ENCODE data around the gene ZNF799.
"Not testable (repeated sequence)": the region's sequence is repeated elsewhere in the genome, so short reads cannot be mapped to it uniquely, and the experiment has no call there.

ZNF799 gene

DNA sequence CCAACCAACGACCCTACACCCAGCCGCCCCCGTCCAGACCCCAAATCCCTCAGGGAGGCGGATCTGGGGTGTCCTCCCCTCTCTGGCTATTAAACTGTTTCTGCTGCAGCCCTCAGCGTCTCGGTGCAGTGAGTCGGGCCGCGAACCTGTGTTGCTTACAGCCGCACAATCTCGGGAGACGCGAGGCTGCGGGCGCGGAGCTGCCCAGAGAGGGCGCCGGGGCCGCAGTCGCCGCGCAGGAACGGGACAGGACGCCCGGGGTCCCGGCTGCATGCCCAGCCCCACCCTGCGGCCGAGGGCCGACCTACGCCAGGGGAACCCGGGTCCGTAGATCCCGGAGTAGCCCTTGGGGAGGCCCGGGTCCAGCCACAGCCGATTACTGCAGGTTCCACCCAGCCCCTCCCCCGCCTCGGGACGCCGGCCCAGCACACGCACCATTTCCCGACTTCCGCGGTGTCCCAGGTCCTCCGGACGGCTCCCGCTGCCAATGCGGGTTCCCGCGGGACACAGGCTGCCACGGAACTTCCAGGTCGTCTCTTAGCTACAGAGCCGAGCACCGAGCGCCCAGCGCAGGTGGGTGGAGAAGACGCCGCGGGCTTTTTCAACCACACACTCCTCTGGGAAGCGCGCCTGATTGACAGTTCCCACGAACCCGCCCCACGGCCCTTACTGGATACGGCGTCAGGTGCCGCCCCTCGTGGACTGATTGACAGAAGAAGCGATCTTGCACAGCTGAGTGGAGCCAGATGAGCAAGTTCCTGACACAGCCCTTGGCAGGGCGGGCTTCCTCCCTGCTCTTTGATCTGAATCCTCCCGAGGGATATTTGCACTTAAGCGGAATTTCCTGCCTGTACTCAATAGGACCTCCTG, at the start of gene ZNF799:
Gene ZNF799 (minus strand): TSS at position 639 of the 870 bp plus-strand sequence. CDS start 201 bp downstream, at position 438.
- DNase-seq (ENCODE audit: low read depth in 2 of 2) = peak; percentile 58 to 68

DNA sequence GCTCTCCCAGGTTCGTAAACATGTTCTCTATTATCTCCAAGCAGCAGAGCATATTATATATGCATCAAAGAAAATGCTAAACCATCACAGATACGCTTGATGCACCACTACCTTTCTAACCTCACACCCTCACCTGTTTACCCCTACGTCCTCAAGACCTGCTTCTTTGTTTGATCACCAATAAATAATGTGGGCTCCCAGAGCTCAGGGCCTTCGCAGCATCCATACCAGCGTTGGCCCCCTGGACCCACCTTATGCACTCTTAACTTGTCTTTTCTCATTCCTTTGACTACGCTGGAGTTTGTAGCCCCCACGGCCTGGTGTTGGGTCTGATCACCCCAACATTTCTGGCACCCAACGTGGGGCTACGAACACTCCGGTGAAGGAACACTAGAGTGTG, 49.8 kb upstream of the ZNF799 start:
- no peak for DNase-seq (ENCODE audit: low read depth in 2 of 2)

DNA sequence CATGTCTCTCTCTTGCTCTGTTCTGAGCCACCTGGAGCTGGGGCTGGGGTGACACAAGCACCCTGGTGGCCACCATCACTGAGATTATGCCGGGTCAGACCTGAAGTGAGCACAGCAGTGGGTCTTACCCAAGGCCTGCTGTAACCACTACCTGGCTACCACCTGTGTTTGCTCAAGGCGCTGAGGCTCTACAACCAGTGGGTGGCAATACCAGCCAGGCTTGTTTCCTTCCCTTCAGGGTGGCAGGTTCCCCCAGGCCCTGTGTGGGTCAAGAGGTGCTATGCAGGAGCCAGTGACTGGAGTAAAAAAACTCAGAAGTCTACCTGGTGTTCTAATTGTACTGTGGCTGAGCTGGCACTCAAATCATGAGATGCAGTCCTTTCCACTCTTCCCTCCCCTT, 47.7 kb upstream of the ZNF799 start:
- no peak for DNase-seq (ENCODE audit: low read depth in 2 of 2)

DNA sequence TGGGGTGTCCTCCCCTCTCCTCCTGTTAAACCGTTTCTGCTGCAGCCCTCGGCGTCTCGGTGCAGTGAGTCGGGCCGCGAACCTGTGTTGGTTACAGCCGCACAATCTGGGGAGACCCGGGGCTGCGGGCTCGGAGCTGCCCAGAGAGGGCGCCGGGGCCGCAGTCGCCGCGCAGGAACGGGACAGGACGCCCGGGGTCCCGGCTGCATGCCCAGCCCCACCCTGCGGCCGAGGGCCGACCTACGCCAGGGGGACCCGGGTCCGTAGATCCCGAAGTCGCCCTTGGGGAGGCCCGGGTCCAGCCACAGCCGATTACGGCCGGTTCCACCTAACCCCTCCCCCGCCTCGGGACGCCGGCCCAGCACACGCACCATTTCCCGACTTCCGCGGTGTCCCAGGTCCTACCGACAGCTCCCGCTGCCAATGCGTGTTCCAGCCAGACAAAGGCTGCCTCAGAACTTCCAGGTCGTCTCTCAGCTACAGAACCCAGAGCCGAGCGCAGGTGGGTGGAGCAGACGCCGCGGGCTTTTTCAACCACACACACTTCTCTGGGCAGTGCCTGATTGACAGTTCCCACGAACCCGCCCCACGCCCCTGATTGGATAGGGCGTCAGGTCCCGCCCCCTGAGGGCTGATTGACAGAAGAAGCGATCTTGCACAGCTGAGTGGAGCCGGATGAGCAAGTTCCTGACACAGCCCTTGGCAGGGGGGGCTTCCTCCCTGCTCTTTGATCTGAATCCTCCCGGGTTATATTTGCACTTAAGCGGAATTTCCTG, 39.7 kb upstream of the ZNF799 start, which contains the start of gene ZNF443:
Gene ZNF443 (minus strand): TSS at position 481 of the 776 bp plus-strand sequence. CDS start 107 bp downstream, at position 374.
- peak; percentile 98 for DNase-seq (ENCODE audit: low read depth in 2 of 2)

DNA sequence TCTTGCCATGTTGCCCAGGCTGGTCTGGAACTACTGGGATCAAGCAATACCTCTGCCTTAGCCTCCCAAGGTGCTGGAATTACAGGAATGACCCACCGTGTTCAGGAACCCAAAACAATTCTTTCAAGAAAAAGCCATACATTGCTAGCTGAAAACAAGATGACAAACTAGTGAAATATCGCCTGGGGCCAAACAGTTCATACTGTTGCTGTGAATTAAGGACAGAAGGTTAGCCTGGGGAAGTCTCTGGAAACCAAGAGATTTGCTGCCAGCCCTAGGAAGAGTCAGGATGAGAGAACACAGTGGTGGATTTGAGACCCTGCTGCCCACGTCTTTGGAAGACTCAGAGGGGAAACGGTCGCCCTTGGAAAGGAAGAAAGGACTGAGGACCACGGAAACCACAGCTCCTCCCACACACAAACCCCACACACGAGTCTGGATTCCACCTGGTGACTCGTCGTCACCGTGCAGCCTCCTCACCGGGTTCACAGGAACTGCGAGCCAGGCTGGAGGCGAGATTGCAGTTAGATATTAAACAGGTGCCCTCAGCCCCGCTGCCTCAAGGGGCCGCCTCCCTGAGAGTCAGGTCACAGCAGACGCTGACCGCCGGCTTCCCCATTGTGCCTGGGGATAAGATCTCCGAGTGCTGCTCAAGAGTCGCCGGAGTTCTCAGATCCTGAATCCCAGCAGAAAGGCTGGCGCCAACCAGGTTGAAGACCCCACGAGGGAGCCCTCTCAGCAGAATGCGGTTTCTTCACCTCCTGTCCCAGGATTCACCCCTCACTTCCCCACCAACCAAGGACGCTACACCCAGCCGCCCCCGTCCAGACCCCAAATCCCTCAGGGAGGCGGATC, 38.8 kb upstream of the ZNF799 start:
- peak; percentile 25 to 47 for DNase-seq (ENCODE audit: low read depth in 2 of 2)

DNA sequence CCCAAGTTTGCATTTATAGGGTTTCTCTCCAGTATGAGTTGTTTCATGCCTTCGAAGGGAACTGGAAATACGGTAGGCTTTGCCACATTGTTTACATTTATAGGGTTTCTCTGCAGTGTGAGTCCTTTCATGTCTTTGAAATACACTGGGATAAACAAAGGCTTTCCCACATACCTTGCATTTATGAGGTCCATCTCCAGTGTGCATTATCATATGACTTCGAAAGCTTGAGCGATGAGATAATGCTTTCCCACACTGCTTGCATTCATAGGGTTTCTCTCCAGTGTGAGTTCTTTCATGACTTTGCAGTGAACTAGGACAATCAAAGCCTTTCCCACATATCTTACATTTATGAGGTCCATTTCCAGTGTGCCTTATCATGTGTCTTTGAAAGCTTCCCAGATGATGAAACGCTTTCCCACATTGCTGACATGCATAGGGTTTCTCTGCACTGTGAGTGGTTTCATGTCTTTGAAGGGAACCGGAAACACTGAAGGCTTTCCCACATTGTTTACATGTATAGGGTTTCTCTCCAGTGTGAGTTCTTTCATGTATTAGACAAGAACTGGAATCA, 29.7 kb upstream of the ZNF799 start:
- not testable (repeated sequence) for DNase-seq (ENCODE audit: low read depth in 2 of 2)

DNA sequence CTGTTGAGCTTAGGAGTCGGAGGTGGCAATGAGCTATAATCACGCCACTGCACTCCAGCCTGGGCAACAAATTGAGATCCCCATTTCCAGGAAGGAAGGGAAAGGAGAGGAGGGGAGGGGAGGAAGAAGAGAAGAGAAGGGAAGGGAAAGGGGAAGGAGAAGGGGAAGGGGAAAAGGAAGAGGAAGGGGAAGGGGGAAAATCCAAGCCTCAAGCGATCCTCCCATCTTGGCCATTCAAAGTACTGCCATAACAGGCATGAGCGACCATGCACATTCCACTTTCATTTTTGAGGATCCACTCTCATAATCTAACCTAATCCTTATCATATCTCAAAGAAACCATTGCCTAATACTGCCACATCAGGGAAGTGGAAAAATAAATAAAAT, 24.8 kb upstream of the ZNF799 start:
- no peak for DNase-seq (ENCODE audit: low read depth in 2 of 2)

DNA sequence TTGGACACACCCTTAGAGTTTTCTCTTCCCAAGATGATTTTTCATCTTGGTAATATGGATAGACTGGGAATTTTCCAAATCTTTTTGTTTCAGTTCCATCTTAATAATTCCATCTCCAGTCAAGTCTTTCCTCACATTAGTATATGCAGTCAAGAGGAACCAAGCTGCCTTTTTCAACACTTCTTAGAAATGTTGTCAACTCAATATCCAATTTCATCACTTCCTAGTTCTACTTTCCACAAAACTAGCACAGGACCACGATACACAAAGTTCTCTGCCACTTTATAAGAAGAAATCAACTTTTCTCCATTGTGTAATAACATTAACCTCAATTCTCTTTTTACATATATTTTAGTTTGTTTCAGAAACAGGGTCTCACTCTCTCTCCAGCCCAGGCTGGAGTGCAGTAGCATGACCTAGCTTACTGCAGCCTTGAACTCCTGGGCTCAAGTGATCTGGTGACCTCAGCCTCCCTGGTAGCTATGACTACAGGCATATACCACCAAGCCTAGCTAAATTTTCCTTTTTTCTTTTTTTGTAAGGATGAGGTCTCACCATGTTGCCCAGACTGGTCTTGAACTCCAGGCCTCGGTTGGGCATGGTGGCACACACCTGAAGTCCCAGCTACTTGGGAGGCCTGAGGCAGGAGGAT, 24.3 kb upstream of the ZNF799 start:
- DNase-seq (ENCODE audit: low read depth in 2 of 2) = no peak

DNA sequence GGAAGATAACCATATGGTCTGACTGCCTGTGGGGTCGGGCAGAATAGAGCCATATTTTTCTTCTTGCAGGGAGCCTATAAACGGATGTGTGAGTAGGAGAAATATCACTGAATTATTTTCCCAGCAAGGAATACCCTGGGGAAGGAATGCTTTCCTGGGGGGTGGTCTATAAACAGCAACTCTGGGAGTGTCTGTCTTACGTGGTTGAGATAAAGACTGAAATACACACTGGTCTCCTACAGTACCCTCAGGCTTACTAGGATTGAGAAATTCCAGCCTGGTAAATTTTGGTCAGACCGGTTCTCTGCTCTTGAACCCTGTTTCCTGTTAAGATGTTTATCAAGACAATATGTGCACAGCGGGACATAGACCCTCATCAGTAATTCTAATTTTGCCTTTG, 16.2 kb upstream of the ZNF799 start:
- not testable (repeated sequence) for DNase-seq (ENCODE audit: low read depth in 2 of 2)

DNA sequence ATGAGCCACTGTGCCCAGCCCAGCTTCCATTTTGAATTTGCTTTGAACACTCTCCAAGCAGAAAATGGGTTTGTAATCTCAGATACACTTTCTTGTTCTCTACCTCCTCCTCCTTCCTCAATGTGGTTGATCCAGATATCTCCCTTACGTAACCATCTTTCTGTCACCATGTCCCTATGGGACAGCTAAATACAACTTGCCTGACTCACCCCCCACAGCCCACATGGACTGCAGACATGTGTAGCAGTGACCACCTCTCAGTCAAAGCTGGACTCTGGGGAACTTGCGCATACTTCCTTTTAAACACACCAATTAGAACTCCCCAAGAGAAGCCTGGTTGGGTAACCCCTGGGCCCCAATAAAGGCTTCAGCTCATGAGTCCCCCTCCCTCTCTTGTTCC, 10.8 kb upstream of the ZNF799 start:
- DNase-seq (ENCODE audit: low read depth in 2 of 2) = no peak

DNA sequence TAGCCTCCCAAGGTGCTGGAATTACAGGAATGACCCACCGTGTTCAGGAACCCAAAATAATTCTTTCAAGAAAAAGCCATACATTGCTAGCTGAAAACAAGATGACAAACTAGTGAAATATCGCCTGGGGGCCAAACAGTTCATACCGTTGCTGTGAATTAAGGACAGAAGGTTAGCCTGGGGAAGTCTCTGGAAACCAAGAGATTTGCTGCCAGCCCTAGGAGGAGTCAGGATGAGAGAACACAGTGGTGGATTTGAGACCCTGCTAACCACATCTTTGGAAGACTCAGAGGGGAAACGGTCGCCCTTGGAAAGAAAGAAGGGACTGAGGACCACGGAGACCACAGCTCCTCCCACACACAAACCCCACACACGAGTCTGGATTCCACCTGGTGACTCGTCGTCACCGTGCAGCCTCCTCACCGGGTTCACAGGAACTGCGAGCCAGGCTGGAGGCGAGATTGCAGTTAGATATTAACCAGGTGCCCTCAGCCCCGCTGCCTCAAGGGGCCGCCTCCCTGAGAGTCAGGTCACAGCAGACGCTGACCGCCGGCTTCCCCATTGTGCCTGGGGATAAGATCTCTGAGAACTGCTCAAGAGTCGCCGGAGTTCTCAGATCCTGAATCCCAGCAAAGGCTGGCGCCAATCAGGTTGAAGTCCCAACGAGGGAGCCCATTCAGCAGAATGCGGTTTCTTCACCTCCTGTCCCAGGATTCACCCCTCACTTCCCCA, 1.0 kb downstream of the ZNF799 start:
- peak in 1 of 2 donors; percentile 11 for DNase-seq (ENCODE audit: low read depth in 2 of 2)

DNA sequence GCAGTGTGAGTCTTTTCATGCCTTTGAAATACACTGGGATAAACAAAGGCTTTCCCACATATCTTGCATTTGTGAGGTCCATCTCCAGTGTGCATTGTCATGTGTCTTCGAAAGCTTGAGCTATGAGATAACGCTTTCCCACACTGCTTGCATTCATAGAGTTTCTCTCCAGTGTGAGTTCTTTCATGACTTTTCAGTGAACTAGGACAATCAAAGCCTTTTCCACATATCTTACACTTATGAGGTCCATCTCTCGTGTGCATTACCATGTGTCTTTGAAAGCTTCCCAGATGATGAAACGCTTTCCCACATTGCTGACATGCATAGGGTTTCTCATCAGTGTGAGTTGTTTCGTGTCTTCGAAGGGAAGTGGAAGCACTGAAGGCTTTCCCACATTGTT, 9.9 kb downstream of the ZNF799 start:
- DNase-seq (ENCODE audit: low read depth in 2 of 2) = not testable (repeated sequence)

DNA sequence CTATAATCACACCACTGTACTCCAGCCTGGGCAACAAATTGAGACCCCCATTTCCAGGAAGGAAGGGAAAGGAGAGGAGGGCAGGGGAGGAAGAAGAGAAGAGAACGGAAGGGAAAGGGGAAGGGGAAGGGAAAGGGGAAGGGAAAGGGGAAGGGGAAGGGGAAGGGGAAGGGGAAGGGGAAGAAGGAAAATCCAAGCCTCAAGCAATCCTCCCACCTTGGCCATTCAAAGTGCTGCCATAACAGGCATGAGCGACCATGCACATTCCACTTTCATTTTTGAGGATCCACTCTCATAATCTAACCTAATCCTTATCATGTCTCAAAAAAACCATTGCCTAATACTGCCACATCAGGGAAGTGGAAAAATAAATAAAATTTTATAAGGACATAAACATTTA, 14.7 kb downstream of the ZNF799 start:
- not testable (repeated sequence) for DNase-seq (ENCODE audit: low read depth in 2 of 2)

DNA sequence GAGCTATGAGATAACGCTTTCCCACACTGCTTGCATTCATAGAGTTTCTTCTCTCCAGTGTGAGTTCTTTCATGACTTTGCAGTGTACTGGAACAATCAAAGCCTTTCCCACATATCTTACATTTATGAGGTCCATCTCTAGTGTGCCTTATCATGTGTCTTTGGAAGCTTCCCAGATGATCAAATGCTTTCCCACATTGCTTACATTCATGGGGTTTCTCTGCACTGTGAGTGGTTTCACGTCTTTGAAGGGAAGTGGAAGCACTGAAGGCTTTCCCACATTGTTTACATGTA, 20.7 kb downstream of the ZNF799 start:
- no peak for DNase-seq (ENCODE audit: low read depth in 2 of 2)

DNA sequence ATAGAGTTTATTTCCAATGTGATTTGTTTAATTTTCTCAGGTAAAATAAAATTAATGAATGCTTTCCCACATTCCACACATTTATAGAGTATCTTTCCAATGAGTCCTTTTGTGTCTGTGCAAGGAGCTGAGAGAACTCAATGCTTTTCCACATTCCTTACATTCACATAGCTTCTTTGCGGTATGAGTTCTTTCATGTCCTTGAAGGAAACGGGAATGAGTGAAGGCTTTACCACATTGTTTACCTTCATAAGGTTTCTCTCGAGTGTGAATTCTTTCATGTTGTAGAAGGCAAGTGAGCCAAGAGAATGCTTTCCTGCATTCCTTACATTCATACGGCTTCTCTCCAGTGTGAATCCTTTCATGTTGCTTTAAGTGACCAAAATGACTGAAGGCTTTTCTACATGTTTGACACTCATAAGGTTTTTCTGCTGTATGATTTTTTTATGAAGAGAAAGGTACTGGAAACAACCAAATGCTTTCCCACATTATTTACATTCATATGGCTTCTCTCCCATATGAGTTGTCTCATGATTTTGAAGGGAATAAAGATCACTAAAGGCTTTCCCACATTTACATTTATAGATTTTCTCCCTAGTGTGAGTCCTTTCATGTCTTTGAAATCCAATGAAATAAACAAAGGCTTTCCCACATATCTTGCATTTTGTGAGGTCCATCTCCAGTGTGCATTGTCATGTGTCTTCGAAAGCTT, 21.2 kb downstream of the ZNF799 start:
- no peak for DNase-seq (ENCODE audit: low read depth in 2 of 2)

DNA sequence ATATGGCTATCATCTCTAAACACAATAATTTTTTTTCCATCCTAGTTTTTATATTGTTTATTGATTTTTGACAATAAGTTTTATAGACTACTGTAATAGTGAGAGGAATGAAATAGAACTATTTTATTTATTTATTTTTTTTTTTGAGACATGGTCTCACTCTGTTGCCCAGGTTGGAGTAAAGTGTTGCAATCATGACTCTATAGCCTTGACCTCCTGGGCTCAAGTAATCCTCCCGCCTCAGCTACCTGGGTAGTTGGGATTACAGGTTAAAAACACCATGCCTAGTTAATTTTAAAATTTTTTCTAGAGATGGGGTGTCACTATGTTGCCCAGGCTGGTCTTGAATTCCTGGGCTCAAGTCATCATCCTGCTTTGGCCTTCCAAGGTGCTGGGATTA, 27.0 kb downstream of the ZNF799 start:
- no peak for DNase-seq (ENCODE audit: low read depth in 2 of 2)

DNA sequence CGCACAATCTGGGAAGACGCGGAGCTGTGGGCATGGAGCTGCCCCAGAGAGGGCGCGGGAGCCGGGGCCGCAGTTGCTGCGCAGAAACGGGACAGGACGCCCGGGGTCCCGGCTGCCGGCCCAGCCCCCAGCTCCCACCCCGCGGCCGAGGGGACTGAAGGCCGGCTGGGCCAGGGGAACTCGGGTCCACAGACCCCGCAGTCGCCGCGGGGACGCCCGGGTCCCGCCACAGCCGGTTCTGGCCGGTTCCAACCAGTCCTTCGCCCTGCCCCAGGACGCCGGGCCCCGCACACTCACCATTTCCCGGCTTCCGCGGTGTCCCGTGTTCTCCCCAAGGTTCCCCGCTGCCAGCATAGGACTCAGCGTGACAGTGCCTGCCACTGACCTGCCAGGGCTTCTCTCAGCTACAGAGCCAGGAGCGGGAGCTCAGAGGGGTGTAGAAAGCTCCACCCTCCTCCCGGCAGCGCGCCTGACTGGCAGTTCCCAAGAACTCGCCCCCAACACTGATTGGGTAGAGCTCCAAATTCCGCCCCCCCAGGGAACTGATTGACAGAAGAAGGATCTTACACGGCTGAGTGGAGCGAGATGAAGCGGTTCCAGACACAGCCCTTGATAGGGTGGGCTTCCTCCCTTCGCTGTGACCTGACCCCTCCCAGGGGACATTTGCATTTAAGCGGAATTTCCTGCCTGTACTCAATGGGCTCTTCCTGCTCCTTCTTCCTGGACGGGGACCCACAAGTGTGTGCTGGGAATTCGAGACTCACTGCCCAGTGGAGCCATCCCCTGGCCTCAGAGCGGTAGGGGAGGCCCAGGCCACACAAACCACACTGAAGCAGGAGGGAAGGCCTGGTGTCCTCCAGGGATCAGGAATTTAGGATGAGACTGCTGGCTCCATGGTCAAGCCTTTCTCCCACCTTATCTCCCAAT, 35.6 kb downstream of the ZNF799 start, which contains the start of gene ZNF442:
Gene ZNF442 (minus strand): TSS at position 448 of the 927 bp plus-strand sequence. CDS start 2,052 bp downstream, outside the sequence.
- peak; percentile 73 to 78 for DNase-seq (ENCODE audit: low read depth in 2 of 2)
